ENCODE measurements around the gene ZYG11B.
"Not testable (repeated sequence)": the region's sequence is repeated elsewhere in the genome, so short reads cannot be mapped to it uniquely, and the experiment has no call there.

Gene ZYG11B

GRCh38 chr1:52862666-52863458 is 136.6 kb downstream of the ZYG11B start:
- Histone ChIP-seq H3K4me1 (ENCODE audit: low read length) (0 out of 2 replicates have a peak, but pooled peaks cover 4% of the 10 kb centered on the region), H3K9me2 (replicated peaks; ENCODE audit: insufficient read depth, low read length) (no peaks in the 10 kb centered on the region), H3K9ac (ENCODE audit: low read length) (no peak overlapping the region), H3K4me3 (ENCODE audit: low read length) (no peak overlapping the region), H3K9me3 (replicated peaks; ENCODE audit: insufficient read depth, low read length) (no peaks in the 10 kb centered on the region), H3K27me3 (replicated peaks; ENCODE audit: insufficient read depth, low read length) (no peaks in the 10 kb centered on the region), H3K4me2 (ENCODE audit: low read depth, low read length) (no peak overlapping the region), H2AFZ (ENCODE audit: low read length) (no peak overlapping the region), H3K36me3 (replicated peaks; ENCODE audit: insufficient read depth, low read length) (no peaks in the 10 kb centered on the region), H3K27ac (ENCODE audit: low read length) (no peak overlapping the region), H3K79me2 (ENCODE audit: low read length) (no peaks in the 10 kb centered on the region), H4K20me1 (ENCODE audit: insufficient read depth, low read length) (no peaks in the 10 kb centered on the region), H3F3A (ENCODE audit: insufficient read depth, low read length) (no peaks in the 10 kb centered on the region)
- no peak for TF ChIP-seq EZH2phosphoT487 (IDR thresholded peaks at IDR 0.05; ENCODE audit: low read length)
- no peak for TF ChIP-seq EZH2 (optimal IDR thresholded peaks at IDR 0.05; ENCODE audit: low read depth, low read length)
- TF ChIP-seq CTCF (IDR thresholded peaks at IDR 0.05; ENCODE audit: low read length) = no peak
- no peak for DNase-seq

- TF ChIP-seq EZH2phosphoT487 (IDR thresholded peaks at IDR 0.05; ENCODE audit: low read length) = no peak
- no peak for TF ChIP-seq EZH2 (optimal IDR thresholded peaks at IDR 0.05; ENCODE audit: low read depth, low read length)
- Histone ChIP-seq H3K9me3 (replicated peaks; ENCODE audit: insufficient read depth, low read length) (no peaks in the 10 kb centered on the region), H4K20me1 (ENCODE audit: insufficient read depth, low read length) (no peaks in the 10 kb centered on the region), H3K4me3 (ENCODE audit: low read length) (no peak overlapping the region), H3F3A (ENCODE audit: insufficient read depth, low read length) (no peaks in the 10 kb centered on the region), H3K4me2 (ENCODE audit: low read depth, low read length) (no peak overlapping the region), H3K27me3 (replicated peaks; ENCODE audit: insufficient read depth, low read length) (no peaks in the 10 kb centered on the region), H3K9me2 (replicated peaks; ENCODE audit: insufficient read depth, low read length) (no peaks in the 10 kb centered on the region), H3K27ac (ENCODE audit: low read length) (no peak overlapping the region), H2AFZ (ENCODE audit: low read length) (no peak overlapping the region), H3K4me1 (ENCODE audit: low read length) (0 out of 2 replicates have a peak, but pooled peaks cover 4% of the 10 kb centered on the region), H3K79me2 (ENCODE audit: low read length) (no peaks in the 10 kb centered on the region), H3K9ac (ENCODE audit: low read length) (no peak overlapping the region), H3K36me3 (replicated peaks; ENCODE audit: insufficient read depth, low read length) (no peaks in the 10 kb centered on the region)
- peak; percentile 55 for DNase-seq
Measured at GRCh38 chr1:52867087-52867863, 141.0 kb downstream of the ZYG11B start.

DNA sequence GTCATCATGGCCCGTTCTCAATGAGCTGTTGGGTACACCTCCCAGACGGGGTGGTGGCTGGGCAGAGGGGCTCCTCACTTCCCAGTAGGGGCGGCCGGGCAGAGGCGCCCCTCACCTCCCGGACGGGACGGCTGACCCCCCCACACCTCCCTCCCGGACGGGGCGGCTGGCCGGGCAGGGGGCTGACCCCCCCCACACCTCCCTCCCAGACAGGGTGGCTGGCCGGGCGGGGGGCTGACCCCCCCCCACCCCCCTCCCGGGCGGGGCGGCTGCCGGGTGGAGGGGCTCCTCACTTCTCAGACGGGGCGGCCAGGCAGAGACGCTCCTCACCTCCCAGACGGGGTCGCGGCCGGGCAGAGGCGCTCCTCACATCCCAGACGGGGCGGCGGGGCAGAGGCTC is 143.5 kb downstream of the ZYG11B start:
- H3K79me2 ChIP-seq (ENCODE audit: low read length); DNase-seq; H3K4me2 ChIP-seq (ENCODE audit: low read depth, low read length); H3K36me3 ChIP-seq (replicated peaks; ENCODE audit: insufficient read depth, low read length); H4K20me1 ChIP-seq (ENCODE audit: insufficient read depth, low read length); H3K27ac ChIP-seq (ENCODE audit: low read length); H3F3A ChIP-seq (ENCODE audit: insufficient read depth, low read length); H3K9me3 ChIP-seq (replicated peaks; ENCODE audit: insufficient read depth, low read length); H3K9ac ChIP-seq (ENCODE audit: low read length); H3K4me3 ChIP-seq (ENCODE audit: low read length); H3K4me1 ChIP-seq (ENCODE audit: low read length); H3K9me2 ChIP-seq (replicated peaks; ENCODE audit: insufficient read depth, low read length); H3K27me3 ChIP-seq (replicated peaks; ENCODE audit: insufficient read depth, low read length); H2AFZ ChIP-seq (ENCODE audit: low read length): not testable (repeated sequence)

DNA sequence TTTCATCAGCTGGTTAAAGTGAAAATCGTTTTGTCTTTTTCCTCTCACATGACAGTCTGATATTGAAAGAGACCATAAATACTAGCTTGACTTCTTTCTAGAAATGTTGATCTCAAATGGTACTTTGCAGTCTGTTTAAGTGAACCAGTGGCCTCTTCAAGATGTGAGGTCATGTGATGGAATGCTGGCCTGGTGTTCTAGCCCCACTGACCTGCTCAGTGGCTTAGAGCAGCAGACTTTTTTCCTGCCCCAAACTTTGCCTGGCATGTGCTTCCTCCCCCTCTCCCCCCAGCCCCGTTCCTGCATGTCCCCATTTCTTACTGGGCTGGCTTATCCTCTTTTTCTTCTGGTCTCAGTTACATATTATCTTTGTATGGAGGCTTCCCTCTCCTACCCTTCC is 150.6 kb downstream of the ZYG11B start:
- Histone ChIP-seq H3K36me3 (replicated peaks; ENCODE audit: insufficient read depth, low read length) (no peaks in the 10 kb centered on the region), H3K9me3 (replicated peaks; ENCODE audit: insufficient read depth, low read length) (no peaks in the 10 kb centered on the region), H3K9ac (ENCODE audit: low read length) (no peak overlapping the region), H3K79me2 (ENCODE audit: low read length) (no peaks in the 10 kb centered on the region), H3F3A (ENCODE audit: insufficient read depth, low read length) (no peaks in the 10 kb centered on the region), H3K9me2 (replicated peaks; ENCODE audit: insufficient read depth, low read length) (no peaks in the 10 kb centered on the region), H3K27ac (ENCODE audit: low read length) (no peak overlapping the region), H3K4me1 (ENCODE audit: low read length) (no peaks in the 10 kb centered on the region), H3K27me3 (replicated peaks; ENCODE audit: insufficient read depth, low read length) (no peaks in the 10 kb centered on the region), H2AFZ (ENCODE audit: low read length) (no peak overlapping the region), H3K4me2 (ENCODE audit: low read depth, low read length) (no peak overlapping the region), H4K20me1 (ENCODE audit: insufficient read depth, low read length) (no peaks in the 10 kb centered on the region), H3K4me3 (ENCODE audit: low read length) (no peak overlapping the region)
- no peak for DNase-seq
- no peak for TF ChIP-seq CTCF (IDR thresholded peaks at IDR 0.05; ENCODE audit: low read length)
- TF ChIP-seq EZH2phosphoT487 (IDR thresholded peaks at IDR 0.05; ENCODE audit: low read length) = no peak
- TF ChIP-seq EZH2 (optimal IDR thresholded peaks at IDR 0.05; ENCODE audit: low read depth, low read length) = no peak
